Liver (tissue), 9 donors: Measurements from ENCODE around the gene SLC37A2. TPM values are rescaled to one million over a fixed set of nuclear protein-coding genes. Genes with fewer than 3 reads are reported as not detected.

ENCODE experiments used
- DNase-seq: peaks from one replicate; pipeline ENCODE4 v3.0.0-alpha.2; 2017; ENCODE audit warnings: low spot score
- H3K27ac ChIP-seq, 2 donors: one replicate each; pipeline ENCODE4 v1.7.0; 2013; ENCODE audit warnings: inconsistent platforms in 2 of 2, low read length in 2 of 2, control low read depth in 1 of 2, low read depth in 1 of 2, mild to moderate bottlenecking in 1 of 2
- H3K27me3 ChIP-seq, 4 donors: one replicate each; pipeline versions ENCODE4 v1.6.1 to v1.7.0; 2013; ENCODE audit warnings: low read length in 3 of 4, inconsistent platforms in 1 of 4, mild to moderate bottlenecking in 1 of 4, moderate library complexity in 1 of 4; ENCODE audit not compliant: control insufficient read depth in 4 of 4, insufficient read depth in 4 of 4
- H3K36me3 ChIP-seq, 4 donors: one replicate each; pipeline versions ENCODE4 v1.6.1 to v1.7.0; 2013; ENCODE audit warnings: low read length in 3 of 4, mild to moderate bottlenecking in 3 of 4, low read depth in 1 of 4, moderate library complexity in 1 of 4; ENCODE audit not compliant: control insufficient read depth in 4 of 4, insufficient read depth in 3 of 4
- H3K4me1 ChIP-seq, 4 donors: one replicate each; pipeline versions ENCODE4 v1.6.1 to v1.7.0; 2013; ENCODE audit warnings: low read length in 3 of 4, mild to moderate bottlenecking in 3 of 4, moderate library complexity in 1 of 4; ENCODE audit not compliant: control insufficient read depth in 4 of 4, insufficient read depth in 4 of 4
- H3K4me3 ChIP-seq, 3 donors: one replicate each; pipeline versions ENCODE4 v1.6.1 to v1.7.0; 2013; ENCODE audit warnings: low read length in 3 of 3, control low read depth in 1 of 3, low read depth in 1 of 3, mild to moderate bottlenecking in 1 of 3
- H3K9ac ChIP-seq, 2 donors: one replicate each; pipeline ENCODE4 v1.7.0; 2013; ENCODE audit warnings: low read length in 2 of 2, mild to moderate bottlenecking in 2 of 2, moderate library complexity in 2 of 2, control low read depth in 1 of 2, low read depth in 1 of 2
- H3K9me3 ChIP-seq, 4 donors: one replicate each; pipeline versions ENCODE4 v1.6.1 to v1.7.0; 2013; ENCODE audit warnings: low read length in 3 of 4; ENCODE audit not compliant: control insufficient read depth in 4 of 4
- ATF3 ChIP-seq: IDR thresholded peaks from 2 replicates; pipeline ENCODE4 v1.6.1; 2016; ENCODE audit warnings: antibody characterized with exemption
- CTCF ChIP-seq: fragments of 150-350 bp; IDR thresholded peaks from 2 replicates; pipeline ENCODE4 v1.5.1; 2017; ENCODE audit warnings: improper control_type of control experiment, low read depth, low read length; ENCODE audit not compliant: missing input control
- EGR1 ChIP-seq, 2 donors: IDR thresholded peaks; 2 replicates each; pipeline ENCODE4 v1.6.1; 2016 to 2018; ENCODE audit warnings: antibody characterized with exemption in 2 of 2, low read depth in 2 of 2
- FOXA1 ChIP-seq: IDR thresholded peaks from 2 replicates; pipeline ENCODE4 v1.6.1; 2016; ENCODE audit warnings: antibody characterized with exemption
- FOXA2 ChIP-seq: IDR thresholded peaks from 2 replicates; pipeline ENCODE4 v1.6.1; 2016; ENCODE audit warnings: antibody characterized with exemption
- GABPA ChIP-seq, 2 donors: IDR thresholded peaks in 1 of 2; conservative IDR thresholded peaks in 1 of 2; 2 replicates each; pipeline ENCODE4 v1.6.1; 2016; ENCODE audit warnings: antibody characterized with exemption in 2 of 2, mild to moderate bottlenecking in 1 of 2, moderate library complexity in 1 of 2
- HNF4A ChIP-seq, 2 donors: conservative IDR thresholded peaks; 2 replicates each; pipeline ENCODE4 v1.6.1; 2016; ENCODE audit warnings: antibody characterized with exemption in 2 of 2, mild to moderate bottlenecking in 2 of 2
- HNF4G ChIP-seq: IDR thresholded peaks from 2 replicates; pipeline ENCODE4 v1.6.1; 2016; ENCODE audit warnings: antibody characterized with exemption
- JUND ChIP-seq, 2 donors: IDR thresholded peaks; 2 replicates each; pipeline ENCODE4 v1.6.1; 2016; ENCODE audit warnings: antibody characterized with exemption in 2 of 2
- MAX ChIP-seq: IDR thresholded peaks from 2 replicates; pipeline ENCODE4 v1.6.1; 2016; ENCODE audit warnings: antibody characterized with exemption
- NR2F2 ChIP-seq: IDR thresholded peaks from 2 replicates; pipeline ENCODE4 v1.6.1; 2016; ENCODE audit warnings: antibody characterized with exemption
- RAD21 ChIP-seq, 2 donors: IDR thresholded peaks; 2 replicates each; pipeline ENCODE4 v1.6.1; 2016; ENCODE audit warnings: antibody characterized with exemption in 2 of 2, mild to moderate bottlenecking in 2 of 2
- REST ChIP-seq: IDR thresholded peaks from 2 replicates; pipeline ENCODE4 v1.6.1; 2016; ENCODE audit warnings: antibody characterized with exemption, mild to moderate bottlenecking
- RXRA ChIP-seq, 2 donors: IDR thresholded peaks; 2 replicates each; pipeline ENCODE4 v1.6.1; 2017 to 2018; ENCODE audit warnings: antibody characterized with exemption in 2 of 2, mild to moderate bottlenecking in 1 of 2
- SP1 ChIP-seq: IDR thresholded peaks from 2 replicates; pipeline ENCODE4 v1.6.1; 2018; ENCODE audit warnings: antibody characterized with exemption, mild to moderate bottlenecking
- TAF1 ChIP-seq: conservative IDR thresholded peaks from 2 replicates; pipeline ENCODE4 v1.6.1; 2016; ENCODE audit warnings: antibody characterized with exemption, mild to moderate bottlenecking
- YY1 ChIP-seq: IDR thresholded peaks from 2 replicates; pipeline ENCODE4 v1.6.1; 2016; ENCODE audit warnings: antibody characterized with exemption, mild to moderate bottlenecking
- ZBTB33 ChIP-seq: IDR thresholded peaks from 2 replicates; pipeline ENCODE4 v1.6.1; 2016; ENCODE audit warnings: antibody characterized with exemption
- WGBS: extraction: QIAGEN DNeasy Blood & Tissue Kit; methylation state at CpG from one replicate; pipeline ENCODE4 v1.1.7; 2013; 5-methylcytosine and 5-hydroxymethylcytosine counted together
- polyA plus RNA-seq, 2 donors: library from polyadenylated mRNA; stranded (reverse) in 1 of 2; unstranded in 1 of 2; fragments of 200-250 nt in 1 of 2; fragments of >200 nt in 1 of 2; fragmentation: Nextera tagmentation in 1 of 2; extraction: Ambion mirVana in 1 of 2; gene quantifications; one replicate each; pipeline versions ENCODE4 v1.2.1 to v1.2.3, GENCODE V29; 2013 to 2015
- total RNA-seq, 2 donors: library from RNA; depleted of rRNA; stranded (reverse); fragments of >200 nt; gene quantifications; one replicate each; pipeline ENCODE4 v1.2.3, GENCODE V29; 2014
- donor health status: healthy.
- donor health status: healthy.
- donor health status: healthy.
- donor health status: healthy.
- donor health status: healthy.

Gene SLC37A2
- total and polyA plus RNA-seq, 4 donors, result 0.51 to 12.3 (median 5.6) TPM

GRCh38 chr11:125110506-125110905, 47.4 kb downstream of the SLC37A2 start (continued):
- TF ChIP-seq ZBTB33, result no peak
- TF ChIP-seq NR2F2, result no peak

GRCh38 chr11:125111001-125111342, 47.9 kb downstream of the SLC37A2 start:
- H3K27me3 ChIP-seq, result no peaks in the 10 kb centered on the region
- 2% methylated on average over 9 of the region's 9 CpGs for WGBS

More at GRCh38 chr11:125111001-125111342, 47.9 kb downstream of the SLC37A2 start:
- Histone ChIP-seq H3K4me1 (peaks cover 3 to 14% (median 12%) of the 10 kb centered on the region in 4 donors), H3K36me3 (no peaks in the 10 kb centered on the region), H3K4me3 (peak overlapping the region; percentile 69 to 94 (median 73)), H3K9ac (peak overlapping the region; percentile 76 to 89), H3K27ac (peak overlapping the region; percentile 22 to 74), H3K9me3 (no peaks in the 10 kb centered on the region)
- DNase-seq, result no peak
- TF ChIP-seq CTCF (no peak), RXRA (IDR thresholded peaks at IDR 0.05) (no peak), REST (no peak), MAX (no peak), EGR1 (IDR thresholded peaks at IDR 0.05; ENCODE audit: low read depth in 2 of 2) (no peak), NR2F2 (no peak), FOXA2 (no peak), TAF1 (no peak), RAD21 (IDR thresholded peaks at IDR 0.05) (no peak), JUND (IDR thresholded peaks at IDR 0.05) (no peak), GABPA (IDR thresholded peaks at IDR 0.05 in 1 of 2, conservative IDR thresholded peaks at IDR 0.05 in 1 of 2) (no peak), HNF4A (conservative IDR thresholded peaks at IDR 0.05) (no peak), SP1 (no peak), YY1 (no peak), FOXA1 (no peak), ZBTB33 (no peak), ATF3 (no peak), HNF4G (no peak)
